ENCODE data around the gene SLC4A5. TPM values are rescaled to one million over a fixed set of nuclear protein-coding genes. Genes with fewer than 3 reads are reported as not detected.

The SLC4A5 gene
- total and polyA plus RNA-seq, 2 of the 8 experiments (the other 6 are each of a cell fraction or from before 2014, with no cell fraction given): 0.42 to 0.52 TPM

DNA sequence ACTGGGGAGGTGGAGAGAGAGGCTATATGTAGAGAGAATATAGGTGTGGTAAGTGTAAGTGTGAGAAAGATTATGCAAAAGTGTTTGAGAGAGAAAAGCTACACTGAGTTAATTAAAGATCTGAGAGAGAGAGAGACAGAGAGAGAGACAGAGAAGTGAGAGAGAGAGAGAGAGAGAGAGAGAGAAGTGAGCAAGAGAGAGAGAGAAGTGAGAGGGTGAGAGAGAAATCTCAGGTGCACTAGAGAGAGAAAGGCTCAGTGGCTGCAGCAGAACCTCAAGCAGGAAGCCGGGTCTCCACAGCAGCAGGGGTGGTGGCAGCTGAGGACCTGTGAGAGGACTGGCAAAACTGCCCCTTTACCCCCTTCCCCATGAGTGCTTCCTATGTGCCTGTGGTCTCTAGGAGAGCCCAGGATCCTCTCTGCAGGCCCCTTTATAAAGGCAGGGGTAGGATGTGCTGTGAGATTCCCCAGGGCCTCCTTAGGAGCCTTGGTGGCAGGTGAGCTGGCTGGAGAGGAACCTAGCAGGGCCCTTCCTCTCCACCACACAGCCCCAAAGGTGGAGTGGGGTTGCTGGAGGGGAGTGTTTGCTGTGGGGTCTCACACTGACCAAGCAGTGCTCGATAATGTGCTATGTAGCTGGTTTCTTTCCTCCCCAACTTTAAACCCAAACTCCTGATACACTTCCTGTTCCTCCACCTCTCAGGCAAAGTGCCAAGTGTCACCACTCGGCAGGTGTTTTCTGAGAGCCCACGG is 52.6 kb downstream of the SLC4A5 start (continued):
- TF ChIP-seq, protein P1, sequence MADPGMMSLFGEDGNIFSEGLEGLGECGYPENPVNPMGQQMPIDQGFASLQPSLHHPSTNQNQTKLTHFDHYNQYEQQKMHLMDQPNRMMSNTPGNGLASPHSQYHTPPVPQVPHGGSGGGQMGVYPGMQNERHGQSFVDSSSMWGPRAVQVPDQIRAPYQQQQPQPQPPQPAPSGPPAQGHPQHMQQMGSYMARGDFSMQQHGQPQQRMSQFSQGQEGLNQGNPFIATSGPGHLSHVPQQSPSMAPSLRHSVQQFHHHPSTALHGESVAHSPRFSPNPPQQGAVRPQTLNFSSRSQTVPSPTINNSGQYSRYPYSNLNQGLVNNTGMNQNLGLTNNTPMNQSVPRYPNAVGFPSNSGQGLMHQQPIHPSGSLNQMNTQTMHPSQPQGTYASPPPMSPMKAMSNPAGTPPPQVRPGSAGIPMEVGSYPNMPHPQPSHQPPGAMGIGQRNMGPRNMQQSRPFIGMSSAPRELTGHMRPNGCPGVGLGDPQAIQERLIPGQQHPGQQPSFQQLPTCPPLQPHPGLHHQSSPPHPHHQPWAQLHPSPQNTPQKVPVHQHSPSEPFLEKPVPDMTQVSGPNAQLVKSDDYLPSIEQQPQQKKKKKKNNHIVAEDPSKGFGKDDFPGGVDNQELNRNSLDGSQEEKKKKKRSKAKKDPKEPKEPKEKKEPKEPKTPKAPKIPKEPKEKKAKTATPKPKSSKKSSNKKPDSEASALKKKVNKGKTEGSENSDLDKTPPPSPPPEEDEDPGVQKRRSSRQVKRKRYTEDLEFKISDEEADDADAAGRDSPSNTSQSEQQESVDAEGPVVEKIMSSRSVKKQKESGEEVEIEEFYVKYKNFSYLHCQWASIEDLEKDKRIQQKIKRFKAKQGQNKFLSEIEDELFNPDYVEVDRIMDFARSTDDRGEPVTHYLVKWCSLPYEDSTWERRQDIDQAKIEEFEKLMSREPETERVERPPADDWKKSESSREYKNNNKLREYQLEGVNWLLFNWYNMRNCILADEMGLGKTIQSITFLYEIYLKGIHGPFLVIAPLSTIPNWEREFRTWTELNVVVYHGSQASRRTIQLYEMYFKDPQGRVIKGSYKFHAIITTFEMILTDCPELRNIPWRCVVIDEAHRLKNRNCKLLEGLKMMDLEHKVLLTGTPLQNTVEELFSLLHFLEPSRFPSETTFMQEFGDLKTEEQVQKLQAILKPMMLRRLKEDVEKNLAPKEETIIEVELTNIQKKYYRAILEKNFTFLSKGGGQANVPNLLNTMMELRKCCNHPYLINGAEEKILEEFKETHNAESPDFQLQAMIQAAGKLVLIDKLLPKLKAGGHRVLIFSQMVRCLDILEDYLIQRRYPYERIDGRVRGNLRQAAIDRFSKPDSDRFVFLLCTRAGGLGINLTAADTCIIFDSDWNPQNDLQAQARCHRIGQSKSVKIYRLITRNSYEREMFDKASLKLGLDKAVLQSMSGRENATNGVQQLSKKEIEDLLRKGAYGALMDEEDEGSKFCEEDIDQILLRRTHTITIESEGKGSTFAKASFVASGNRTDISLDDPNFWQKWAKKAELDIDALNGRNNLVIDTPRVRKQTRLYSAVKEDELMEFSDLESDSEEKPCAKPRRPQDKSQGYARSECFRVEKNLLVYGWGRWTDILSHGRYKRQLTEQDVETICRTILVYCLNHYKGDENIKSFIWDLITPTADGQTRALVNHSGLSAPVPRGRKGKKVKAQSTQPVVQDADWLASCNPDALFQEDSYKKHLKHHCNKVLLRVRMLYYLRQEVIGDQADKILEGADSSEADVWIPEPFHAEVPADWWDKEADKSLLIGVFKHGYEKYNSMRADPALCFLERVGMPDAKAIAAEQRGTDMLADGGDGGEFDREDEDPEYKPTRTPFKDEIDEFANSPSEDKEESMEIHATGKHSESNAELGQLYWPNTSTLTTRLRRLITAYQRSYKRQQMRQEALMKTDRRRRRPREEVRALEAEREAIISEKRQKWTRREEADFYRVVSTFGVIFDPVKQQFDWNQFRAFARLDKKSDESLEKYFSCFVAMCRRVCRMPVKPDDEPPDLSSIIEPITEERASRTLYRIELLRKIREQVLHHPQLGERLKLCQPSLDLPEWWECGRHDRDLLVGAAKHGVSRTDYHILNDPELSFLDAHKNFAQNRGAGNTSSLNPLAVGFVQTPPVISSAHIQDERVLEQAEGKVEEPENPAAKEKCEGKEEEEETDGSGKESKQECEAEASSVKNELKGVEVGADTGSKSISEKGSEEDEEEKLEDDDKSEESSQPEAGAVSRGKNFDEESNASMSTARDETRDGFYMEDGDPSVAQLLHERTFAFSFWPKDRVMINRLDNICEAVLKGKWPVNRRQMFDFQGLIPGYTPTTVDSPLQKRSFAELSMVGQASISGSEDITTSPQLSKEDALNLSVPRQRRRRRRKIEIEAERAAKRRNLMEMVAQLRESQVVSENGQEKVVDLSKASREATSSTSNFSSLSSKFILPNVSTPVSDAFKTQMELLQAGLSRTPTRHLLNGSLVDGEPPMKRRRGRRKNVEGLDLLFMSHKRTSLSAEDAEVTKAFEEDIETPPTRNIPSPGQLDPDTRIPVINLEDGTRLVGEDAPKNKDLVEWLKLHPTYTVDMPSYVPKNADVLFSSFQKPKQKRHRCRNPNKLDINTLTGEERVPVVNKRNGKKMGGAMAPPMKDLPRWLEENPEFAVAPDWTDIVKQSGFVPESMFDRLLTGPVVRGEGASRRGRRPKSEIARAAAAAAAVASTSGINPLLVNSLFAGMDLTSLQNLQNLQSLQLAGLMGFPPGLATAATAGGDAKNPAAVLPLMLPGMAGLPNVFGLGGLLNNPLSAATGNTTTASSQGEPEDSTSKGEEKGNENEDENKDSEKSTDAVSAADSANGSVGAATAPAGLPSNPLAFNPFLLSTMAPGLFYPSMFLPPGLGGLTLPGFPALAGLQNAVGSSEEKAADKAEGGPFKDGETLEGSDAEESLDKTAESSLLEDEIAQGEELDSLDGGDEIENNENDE (IDR thresholded peaks at IDR 0.05; ENCODE audit: insufficient replicate concordance, low read length): no peak
- TF ChIP-seq CTBP2 (IDR thresholded peaks at IDR 0.05; ENCODE audit: borderline replicate concordance, insufficient read depth, insufficient read length, low read length) (no peak), POLR2AphosphoS5 (IDR thresholded peaks at IDR 0.05; ENCODE audit: low read depth, low read length) (no peak), CREB1 (IDR thresholded peaks at IDR 0.05) (no peak), POU5F1 (IDR thresholded peaks at IDR 0.05; ENCODE audit: low read depth, low read length) (no peak), GTF2F1 (IDR thresholded peaks at IDR 0.05; ENCODE audit: borderline replicate concordance, low read depth, low read length) (no peak), FOSL1 (IDR thresholded peaks at IDR 0.05; ENCODE audit: insufficient read depth, low read depth, low read length) (no peak), CBX8 (IDR thresholded peaks at IDR 0.05; ENCODE audit: borderline replicate concordance, low read depth, low read length) (no peak), SP1 (IDR thresholded peaks at IDR 0.05; ENCODE audit: low read depth, low read length) (no peak), NANOG (IDR thresholded peaks at IDR 0.05; ENCODE audit: insufficient read depth, low read depth, low read length, poor library complexity, severe bottlenecking) (no peak), CHD2 (IDR thresholded peaks at IDR 0.05; ENCODE audit: low read length) (no peak)

Measured in H1 (cell line).